ENCODE results near the gene AOC3.
"Not testable (repeated sequence)": the region's sequence is repeated elsewhere in the genome, so short reads cannot be mapped to it uniquely, and the experiment has no call there.

AOC3 gene

GRCh38 chr17:42898147-42898811 lies 47.3 kb downstream of the AOC3 start:
- TF ChIP-seq, protein P1, sequence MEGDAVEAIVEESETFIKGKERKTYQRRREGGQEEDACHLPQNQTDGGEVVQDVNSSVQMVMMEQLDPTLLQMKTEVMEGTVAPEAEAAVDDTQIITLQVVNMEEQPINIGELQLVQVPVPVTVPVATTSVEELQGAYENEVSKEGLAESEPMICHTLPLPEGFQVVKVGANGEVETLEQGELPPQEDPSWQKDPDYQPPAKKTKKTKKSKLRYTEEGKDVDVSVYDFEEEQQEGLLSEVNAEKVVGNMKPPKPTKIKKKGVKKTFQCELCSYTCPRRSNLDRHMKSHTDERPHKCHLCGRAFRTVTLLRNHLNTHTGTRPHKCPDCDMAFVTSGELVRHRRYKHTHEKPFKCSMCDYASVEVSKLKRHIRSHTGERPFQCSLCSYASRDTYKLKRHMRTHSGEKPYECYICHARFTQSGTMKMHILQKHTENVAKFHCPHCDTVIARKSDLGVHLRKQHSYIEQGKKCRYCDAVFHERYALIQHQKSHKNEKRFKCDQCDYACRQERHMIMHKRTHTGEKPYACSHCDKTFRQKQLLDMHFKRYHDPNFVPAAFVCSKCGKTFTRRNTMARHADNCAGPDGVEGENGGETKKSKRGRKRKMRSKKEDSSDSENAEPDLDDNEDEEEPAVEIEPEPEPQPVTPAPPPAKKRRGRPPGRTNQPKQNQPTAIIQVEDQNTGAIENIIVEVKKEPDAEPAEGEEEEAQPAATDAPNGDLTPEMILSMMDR (IDR thresholded peaks at IDR 0.05; ENCODE audit: insufficient read depth, low read depth, low read length, missing control alignments) = no peak
- no peak for DNase-seq (ENCODE audit: low read depth)
- no peak overlapping the region for H3K4me3 ChIP-seq (ENCODE audit: low read length)

DNA sequence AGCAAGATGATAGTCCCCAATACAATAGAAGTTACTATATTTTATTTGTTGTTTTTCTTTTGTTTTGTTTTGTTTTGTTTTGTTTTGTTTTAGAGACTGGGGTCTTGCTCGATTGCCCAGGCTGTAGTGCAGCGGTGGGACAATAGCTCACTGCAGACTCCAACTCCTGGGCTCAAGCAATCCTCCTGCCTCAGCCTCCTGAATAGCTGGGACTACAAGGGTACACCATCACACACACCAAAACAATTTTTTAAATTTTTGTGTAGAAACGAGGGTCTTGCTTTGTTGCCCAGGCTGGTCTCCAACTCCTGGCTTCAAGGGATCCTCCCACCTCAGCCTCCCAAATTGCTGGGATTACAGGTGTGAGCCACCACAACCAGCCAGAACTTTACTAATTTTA lies 49.0 kb downstream of the AOC3 start:
- DNase-seq (ENCODE audit: low read depth) = not testable (repeated sequence)

GRCh38 chr17:42900460-42901331 lies 49.7 kb downstream of the AOC3 start, which contains the start of gene G6PC1:
Gene G6PC1, plus strand, starts transcription at chr17:42900799. Its CDS starts 78 bp downstream, at chr17:42900877.
- TF ChIP-seq, protein P1 (IDR thresholded peaks at IDR 0.05; ENCODE audit: insufficient read depth, low read depth, low read length, missing control alignments) = no peak
- DNase-seq (ENCODE audit: low read depth) = no peak

More for the DNA sequence above, 49.0 kb downstream of the AOC3 start:
- not testable (repeated sequence) for H3K4me3 ChIP-seq (ENCODE audit: low read length)

GRCh38 chr17:42901535-42902229 lies 50.7 kb downstream of the AOC3 start:
- no peak for DNase-seq (ENCODE audit: low read depth)
- TF ChIP-seq, protein P1 (IDR thresholded peaks at IDR 0.05; ENCODE audit: insufficient read depth, low read depth, low read length, missing control alignments) = no peak
- H3K4me3 ChIP-seq (ENCODE audit: low read length) = no peak overlapping the region

More at GRCh38 chr17:42900460-42901331, 49.7 kb downstream of the AOC3 start, which contains the start of gene G6PC1:
- no peak within 1 kb of the TSS for H3K4me3 ChIP-seq (ENCODE audit: low read length)

GRCh38 chr17:42904110-42904469 lies 53.1 kb downstream of the AOC3 start:
- TF ChIP-seq, protein P1 (IDR thresholded peaks at IDR 0.05; ENCODE audit: insufficient read depth, low read depth, low read length, missing control alignments) = no peak
- DNase-seq (ENCODE audit: low read depth) = no peak
- no peak overlapping the region for H3K4me3 ChIP-seq (ENCODE audit: low read length)

DNA sequence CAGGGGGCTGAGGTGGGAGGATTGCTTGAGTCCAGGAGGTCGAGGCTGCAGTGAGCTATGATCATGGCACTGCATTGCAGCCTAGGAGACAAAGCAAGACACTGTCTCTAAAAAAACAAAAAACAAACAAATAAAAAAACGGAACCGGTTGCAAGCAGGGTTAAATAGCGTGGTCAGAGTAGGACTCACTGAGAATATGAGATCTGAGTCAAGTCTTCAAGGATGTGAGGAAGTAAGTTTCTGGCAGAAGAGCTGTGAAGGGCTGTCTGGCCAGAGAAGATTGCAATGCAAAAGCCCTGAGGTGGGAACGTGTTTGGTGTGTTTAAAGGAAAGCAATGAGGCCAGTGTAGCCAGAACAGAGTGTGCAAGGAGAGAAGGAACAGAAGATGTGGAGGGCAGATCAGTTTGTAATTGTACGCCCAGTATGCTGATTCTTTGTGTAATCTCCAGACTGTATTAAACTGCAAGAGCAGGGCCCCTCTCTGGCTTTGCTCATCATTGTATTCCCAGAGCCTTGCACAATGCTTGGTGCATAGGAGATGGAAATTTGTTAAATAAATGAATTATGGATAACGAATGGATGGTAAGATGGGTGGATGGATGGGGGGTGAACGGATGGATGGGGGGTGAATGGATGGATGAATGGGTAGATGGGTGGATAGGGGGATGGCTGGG lies 55.9 kb downstream of the AOC3 start:
- no peak overlapping the region for H3K4me3 ChIP-seq (ENCODE audit: low read length)
- TF ChIP-seq, protein P1 (IDR thresholded peaks at IDR 0.05; ENCODE audit: insufficient read depth, low read depth, low read length, missing control alignments) = no peak
- no peak for DNase-seq (ENCODE audit: low read depth)

Measured in epithelial cell of esophagus (primary cell).